ENCODE results near the gene COQ10A.

GRCh38 chr12:56293795-56294194 is 27.1 kb downstream of the COQ10A start:
- no peak for TF ChIP-seq LEF1 (IDR thresholded peaks at IDR 0.05; ENCODE audit: borderline replicate concordance)
- TF ChIP-seq TARDBP (IDR thresholded peaks at IDR 0.05): no peak
- no peak for TF ChIP-seq FOXM1 (IDR thresholded peaks at IDR 0.05; ENCODE audit: borderline replicate concordance)
- no peak for TF ChIP-seq ZNF384 (IDR thresholded peaks at IDR 0.05)
- no peak for TF ChIP-seq ARNT (IDR thresholded peaks at IDR 0.05)
- TF ChIP-seq NFRKB (IDR thresholded peaks at IDR 0.05): no peak
- no peak for TF ChIP-seq FOXA1 (IDR thresholded peaks at IDR 0.05)
- no peak for TF ChIP-seq ELF4 (IDR thresholded peaks at IDR 0.05)
- TF ChIP-seq BHLHE40 (IDR thresholded peaks at IDR 0.05; ENCODE audit: borderline replicate concordance): no peak
- no peak for TF ChIP-seq CTBP1 (IDR thresholded peaks at IDR 0.05; ENCODE audit: borderline replicate concordance)
- no peak for TF ChIP-seq SP1 (IDR thresholded peaks at IDR 0.05)
